HG03175 (cell line): ENCODE measurements around the gene CNPPD1.
"Not testable (repeated sequence)": the region's sequence is repeated elsewhere in the genome, so short reads cannot be mapped to it uniquely, and the experiment has no call there.

Source experiments
- ATAC-seq: cut with Tn5 transposase; IDR thresholded peaks from one replicate; pipeline ENCODE4 v1.9.1; 2021; ENCODE audit warnings: mild to moderate bottlenecking, moderate library complexity; ENCODE audit not compliant: unreplicated experiment

Gene CNPPD1

DNA sequence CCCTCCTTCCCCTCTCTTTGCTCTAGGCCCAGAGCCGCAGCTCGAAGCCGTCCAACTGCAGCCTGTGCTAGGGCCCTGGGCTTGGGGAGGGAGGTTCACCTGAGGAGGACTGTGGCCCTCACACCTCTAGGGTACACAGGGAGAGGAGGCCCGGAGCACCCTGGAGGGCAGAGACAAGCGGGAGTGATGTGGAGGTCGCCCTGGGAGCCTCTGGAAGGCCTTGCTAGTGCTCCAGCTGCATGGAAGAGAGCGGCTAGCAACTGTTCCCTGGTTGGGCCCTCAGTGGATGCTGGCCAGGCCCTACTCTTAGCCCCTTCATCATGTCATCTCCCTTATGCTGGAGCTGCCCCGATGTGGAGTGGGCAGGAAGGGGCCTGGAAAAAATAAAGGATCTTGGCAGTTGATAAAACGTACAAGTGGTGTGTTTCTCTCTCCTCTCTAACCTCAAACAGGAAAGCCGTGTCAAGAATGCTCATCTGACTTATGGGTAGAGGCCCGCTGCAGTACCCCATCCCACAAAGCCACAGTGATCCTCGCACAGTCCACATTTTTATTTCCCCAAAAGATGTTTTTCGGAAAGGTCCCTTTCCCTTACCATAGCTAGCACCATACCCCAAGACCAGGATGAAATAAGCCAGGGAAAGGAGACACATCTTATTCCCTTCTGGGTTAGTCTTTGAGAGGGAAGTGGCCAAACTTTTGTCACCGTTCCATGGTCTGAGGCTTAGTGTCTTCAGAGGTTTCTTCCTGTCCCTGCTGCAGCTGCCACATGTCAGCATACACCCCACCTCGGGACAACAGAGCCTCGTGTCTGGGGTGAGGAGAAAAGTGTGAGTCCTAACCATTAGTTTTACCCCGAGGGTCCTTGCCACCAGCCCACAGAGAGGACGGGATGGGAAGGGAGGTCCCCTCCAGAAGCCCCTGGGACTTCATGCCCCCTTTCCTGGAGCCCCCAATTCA lies 32.8 kb upstream of the CNPPD1 start:
- no peak for ATAC-seq

DNA sequence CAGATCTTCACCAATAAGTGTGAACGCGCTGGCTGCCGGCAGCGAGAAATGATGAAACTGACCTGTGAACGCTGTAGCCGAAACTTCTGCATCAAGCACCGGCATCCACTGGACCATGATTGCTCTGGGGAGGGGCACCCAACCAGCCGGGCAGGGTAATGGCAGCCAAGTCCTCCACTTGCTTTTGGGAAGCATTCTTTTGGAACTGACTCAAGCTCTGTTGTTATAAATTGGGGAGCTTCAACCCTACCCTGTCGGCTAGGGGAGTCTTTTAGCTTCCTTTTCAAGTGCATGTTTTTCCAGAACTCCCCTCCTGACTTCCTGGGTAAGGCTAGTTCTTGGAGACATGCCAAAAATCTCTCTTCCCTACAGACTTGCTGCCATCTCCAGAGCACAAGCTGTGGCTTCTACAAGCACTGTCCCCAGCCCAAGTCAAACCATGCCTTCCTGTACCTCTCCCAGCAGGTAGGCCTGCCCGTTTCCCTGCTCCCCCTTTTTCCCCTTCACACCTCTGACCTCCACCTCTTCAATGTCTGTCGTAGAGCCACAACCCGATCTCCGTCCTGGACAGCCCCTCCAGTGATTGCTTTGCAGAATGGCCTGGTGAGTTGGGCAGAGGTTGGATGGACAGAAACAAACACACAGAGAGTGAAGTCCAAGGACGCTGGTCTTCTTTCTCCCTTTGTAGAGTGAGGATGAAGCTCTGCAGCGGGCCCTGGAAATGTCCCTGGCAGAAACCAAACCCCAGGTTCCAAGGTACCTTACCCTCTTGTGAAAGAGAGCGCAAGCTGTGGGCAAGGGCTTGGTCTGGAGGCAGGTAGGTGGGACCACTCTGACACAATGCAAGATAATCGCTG lies 31.4 kb upstream of the CNPPD1 start:
- ATAC-seq, result no peak

DNA sequence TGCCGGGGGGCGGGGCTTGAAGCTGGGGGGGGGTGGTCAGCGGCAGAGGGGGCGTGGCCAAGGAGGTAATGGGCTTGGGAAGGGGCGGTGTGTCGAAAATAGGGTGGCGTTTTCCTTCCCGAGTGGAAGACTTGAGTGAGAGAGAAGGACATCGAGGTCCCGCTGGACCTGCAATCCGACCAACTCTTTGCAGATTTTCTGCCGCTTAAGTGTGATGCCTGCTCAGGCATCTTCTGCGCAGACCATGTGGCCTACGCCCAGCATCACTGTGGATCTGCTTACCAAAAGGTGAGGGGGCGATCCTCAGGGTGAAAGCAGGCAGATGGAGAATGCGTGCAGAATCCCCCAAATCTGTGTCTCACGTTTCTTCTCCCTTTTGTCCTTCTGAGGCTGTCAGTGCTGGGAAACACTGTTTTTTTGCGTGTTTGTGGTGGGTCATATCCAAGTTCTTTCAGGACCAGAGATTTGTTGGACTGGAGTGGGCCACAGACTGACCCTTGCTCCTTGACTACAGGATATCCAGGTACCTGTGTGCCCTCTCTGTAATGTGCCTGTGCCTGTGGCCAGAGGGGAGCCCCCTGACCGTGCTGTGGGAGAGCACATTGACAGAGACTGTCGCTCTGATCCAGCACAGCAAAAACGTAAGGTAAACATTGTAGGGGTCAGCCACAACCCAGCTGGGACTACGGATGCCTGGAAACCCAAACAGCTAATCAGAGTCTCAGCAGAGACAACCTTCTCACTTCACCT lies 30.6 kb upstream of the CNPPD1 start:
- ATAC-seq, result no peak

DNA sequence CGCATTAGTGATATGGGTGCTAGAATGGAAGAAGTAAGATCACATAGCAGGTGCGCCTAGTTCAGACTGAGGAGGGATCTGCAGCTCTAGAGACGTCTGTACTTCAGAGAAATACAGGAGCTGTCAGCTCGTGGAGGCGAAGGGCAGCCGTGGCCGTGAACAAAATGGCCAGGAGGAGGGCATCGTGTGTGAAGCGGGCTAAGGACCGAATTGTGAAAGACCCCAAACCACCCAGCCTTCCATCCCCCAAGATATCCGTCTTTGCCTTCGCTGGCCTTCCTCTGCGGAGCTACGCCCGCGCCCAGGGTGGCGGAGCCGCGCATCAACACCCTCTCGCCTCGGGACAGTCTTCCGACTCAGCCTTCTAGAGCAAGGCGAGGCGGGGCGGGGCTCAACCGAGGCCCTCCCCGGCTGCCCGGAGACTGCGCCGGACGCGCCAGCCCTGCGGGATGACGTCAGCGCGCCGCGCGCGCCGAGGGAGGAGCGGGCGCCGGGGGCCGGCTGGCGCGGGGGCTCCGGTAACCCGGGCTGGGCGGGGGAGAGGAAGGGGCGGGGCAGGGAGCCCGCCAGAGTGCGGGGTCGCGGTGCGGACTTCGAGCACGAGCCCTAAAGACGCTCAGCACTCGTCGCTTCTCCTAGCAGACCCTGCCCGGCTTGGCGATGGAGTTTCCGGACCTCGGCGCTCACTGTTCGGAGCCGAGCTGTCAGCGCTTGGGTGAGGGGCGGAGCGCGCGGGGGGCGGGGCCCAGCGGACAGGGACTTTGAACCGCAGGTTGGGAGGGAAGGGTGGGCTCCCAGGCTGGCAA lies 29.8 kb upstream of the CNPPD1 start, which contains the start of gene ZFAND2B:
ZFAND2B (plus strand) TSS at position 455 of the 806 bp plus-strand sequence; CDS start at position 661, 206 bp downstream.
- peak; percentile 98 for ATAC-seq

DNA sequence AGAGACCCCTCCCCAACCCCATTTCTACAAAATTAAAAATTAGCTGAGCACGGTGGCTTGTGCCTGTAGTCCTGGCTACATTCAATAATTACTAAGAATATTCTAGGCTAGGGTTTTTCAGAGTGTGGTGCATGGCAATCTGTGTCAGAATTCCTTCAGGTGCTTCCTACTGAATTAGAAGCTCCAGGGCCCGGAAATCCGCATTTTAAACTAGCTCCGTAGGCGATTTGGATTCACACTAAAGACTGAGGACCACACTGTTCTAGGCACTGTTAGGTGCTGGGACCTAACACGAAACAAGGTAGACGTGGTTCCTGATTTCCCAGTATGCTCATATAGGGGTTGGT lies 29.2 kb upstream of the CNPPD1 start:
- ATAC-seq, result no peak

DNA sequence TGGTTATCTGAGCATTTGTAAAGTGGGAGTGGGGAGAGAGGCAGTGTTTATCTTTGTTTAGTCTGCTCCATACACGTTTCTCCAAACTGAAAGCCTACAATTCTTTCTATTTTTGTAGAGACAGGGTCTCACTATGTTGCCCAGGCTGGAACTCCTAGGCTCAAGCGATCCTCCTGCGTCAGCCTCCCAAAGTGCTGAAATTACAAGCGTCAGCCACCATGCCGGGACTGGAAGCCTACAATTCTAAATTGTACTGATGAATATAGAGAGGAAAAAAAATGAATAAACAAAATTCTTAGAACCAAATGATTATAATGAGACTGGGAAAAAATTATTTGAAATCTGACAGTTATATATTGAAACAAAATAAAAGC lies 28.4 kb upstream of the CNPPD1 start:
- ATAC-seq, result no peak

DNA sequence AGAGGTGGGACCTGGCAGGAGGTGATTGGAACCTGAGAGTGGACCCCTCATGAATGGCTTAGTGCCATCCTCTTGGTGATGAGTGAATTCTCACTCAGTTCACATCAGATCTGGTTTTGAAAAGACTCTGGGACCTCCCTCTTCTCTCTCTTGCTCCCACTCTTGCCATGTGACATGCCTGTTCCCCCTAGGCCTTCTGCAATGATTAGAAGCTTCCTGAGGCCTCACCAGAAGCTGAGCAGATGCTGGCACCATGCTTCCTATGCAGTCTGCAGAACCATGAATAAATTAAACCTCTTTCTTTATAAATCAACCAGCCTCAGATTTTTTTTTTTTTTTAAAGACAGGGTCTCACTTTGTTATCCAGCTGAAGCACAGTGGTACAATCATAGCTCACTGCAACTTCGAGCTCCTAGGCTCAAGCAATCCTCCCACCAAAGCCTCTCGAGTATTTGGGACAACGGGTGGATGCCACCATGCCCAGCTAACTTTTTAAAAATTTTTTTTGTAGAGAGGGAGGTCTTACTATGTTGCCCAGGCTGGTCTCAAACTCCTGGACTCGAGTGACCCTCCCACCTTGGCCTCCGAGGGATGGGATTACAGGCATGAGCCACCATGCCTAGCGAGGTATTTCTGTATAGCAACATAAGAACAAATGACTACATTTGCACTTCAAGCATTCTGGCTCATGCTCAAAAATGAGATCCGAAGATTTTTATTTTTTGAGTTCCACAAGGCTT lies 27.9 kb upstream of the CNPPD1 start:
- ATAC-seq, result no peak

DNA sequence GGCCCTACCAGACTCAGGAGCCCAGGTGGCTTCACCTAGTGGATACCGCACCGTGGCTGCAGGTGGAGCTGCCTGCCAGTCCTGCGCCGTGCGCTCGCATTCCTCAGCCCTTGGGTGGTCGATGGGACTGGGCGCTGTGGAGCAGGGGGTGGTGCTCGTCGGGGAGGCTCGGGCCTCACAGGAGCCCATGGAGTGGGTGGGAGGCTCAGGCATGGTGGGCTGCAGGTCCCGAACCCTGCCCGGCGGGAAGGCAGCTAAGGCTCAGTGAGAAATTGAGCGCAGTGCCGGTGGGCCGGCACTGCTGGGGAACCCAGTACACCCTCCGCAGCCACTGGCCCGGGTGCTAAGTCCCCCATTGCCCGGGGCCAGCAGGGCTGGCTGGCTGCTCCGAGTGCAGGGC lies 24.6 kb upstream of the CNPPD1 start:
- ATAC-seq, result not testable (repeated sequence)

DNA sequence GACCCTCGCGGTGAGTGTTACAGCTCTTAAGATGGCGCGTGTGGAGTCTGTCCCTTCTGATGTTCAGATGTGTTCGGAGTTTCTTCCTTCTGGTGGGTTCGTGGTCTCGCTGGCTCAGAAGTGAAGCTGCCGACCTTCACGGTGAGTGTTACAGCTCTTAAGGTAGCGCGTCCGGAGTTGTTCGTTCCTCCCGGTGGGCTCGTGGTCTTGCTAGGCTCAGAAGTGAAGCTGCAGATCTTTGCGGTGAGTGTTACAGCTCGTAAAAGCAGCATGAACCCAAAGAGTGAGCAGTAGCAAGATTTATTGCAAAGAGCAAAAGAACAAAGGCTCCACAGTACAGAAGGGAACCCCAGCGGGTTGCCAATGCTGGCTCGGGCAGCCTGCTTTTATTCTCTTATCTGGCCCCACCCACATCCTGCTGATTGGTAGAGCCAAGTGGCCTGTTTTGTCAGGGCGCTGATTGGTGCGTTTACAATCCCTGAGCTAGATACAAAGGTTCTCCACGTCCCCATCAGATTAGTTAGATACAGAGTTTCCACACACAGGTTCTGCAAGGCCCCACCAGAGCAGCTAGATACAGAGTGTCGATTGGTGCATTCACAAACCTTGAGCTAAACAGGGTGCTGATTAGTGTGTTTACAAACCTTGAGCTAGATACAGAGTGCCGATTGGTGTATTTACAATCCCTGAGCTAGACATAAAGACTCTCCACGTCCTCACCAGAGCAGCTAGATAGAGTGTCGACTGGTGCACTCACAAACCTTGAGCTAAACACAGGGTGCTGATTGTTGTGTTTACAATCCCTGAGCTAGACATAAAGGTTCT lies 24.0 kb upstream of the CNPPD1 start:
- ATAC-seq, result not testable (repeated sequence)

DNA sequence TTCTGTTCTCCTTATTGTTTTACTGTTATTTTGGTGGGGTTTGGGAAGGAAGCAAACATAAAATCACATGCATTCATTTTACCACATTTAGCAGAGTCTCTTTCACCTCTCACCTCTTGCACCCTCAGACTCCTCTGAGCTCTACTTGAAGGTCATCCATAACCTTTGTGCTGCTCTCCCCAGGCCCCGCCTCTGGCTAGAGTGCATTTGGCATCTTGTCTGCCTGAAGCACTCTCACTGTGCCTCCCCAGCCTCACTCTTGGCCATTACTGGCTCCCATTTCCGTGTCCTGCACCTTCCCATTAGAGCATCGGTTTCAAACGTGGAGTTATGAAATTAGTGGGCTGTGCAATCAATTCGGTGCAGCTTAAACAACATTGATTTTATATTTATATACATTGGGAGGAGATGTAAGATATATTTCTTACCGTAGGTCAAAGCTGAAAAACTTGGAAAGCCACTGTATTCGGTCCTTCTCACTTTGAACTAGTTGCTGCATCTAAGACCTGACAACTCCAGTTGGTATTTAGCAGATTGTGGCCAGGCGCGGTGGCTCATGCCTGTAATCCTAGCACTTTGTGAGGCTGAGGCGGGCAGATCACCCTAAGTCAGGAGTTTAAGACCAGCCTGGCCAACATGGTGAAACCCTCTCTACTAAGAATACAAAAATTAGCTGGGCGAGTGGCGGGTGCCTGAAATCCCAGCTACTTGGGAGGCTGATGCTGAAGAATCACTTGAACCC lies 22.9 kb upstream of the CNPPD1 start:
- no peak for ATAC-seq

DNA sequence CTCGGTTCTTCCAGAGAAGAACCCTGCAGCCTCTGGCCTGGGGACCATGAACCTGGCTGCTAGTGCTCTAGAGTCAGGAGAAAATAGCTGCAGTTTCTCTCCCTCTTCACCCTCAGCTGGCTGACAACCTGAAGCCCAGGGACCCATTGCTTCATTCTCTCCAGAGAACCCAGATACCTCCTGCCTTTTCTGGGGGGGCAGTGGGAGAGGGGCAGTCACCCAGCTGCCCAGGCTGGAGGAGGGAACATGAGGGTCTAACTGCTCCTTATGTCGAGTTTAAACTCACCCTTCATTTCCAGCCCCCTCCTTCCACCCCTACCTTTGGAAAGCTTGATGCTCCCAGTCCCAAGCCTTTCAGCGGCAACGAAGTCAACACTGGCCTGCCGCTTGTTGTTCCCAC lies 22.2 kb upstream of the CNPPD1 start:
- ATAC-seq, result no peak

DNA sequence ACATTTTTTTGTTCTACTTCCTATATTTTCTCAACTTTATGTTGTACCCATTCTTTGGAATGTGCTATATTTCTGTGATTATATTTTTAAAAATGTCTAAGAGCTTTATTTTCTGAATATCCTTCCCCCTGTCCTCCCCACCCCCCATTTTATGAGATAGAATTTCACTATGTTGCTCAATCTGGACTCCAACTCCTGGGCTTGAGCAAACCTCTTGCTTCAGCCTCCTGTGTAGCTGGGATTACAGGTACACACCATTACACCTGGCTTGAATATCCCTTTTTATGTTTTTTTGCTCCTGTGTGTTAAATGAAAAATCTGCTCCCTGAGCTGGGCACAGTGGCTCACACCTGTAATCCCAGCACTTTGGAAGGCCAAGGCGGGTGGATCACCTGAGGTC lies 20.7 kb upstream of the CNPPD1 start:
- ATAC-seq, result no peak

DNA sequence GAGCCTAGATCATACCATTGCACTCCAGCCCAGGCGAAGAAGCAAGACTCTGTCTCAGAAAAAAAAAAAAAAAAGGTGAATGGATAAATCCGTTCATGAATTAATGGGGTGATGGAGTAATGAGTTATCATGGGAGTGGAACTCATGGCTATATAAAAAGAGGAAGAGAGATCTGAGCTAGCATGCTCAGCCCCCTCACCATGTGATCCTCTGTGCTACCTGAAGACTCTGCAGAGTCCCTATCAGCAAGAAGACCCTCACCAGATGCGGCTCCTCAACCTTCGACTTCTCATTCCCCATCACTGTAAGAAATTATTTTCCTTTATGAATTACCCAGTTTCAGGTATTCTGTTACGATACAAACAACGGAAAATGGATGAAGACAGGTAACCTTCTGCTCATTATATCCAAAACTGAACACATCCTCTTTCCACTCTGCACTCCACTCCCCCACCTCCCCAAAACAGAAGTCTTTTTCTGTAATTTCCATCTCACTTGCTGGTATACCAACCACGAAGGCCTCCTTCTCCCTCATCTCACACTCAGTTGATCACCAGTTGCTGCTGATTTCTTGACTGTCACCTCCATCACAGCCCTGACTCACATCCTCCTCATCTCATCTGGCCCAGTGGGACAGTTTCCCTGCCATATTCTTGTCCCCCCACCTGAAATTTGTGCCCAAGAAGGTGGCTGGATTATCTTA lies 10.2 kb upstream of the CNPPD1 start:
- ATAC-seq, result no peak

DNA sequence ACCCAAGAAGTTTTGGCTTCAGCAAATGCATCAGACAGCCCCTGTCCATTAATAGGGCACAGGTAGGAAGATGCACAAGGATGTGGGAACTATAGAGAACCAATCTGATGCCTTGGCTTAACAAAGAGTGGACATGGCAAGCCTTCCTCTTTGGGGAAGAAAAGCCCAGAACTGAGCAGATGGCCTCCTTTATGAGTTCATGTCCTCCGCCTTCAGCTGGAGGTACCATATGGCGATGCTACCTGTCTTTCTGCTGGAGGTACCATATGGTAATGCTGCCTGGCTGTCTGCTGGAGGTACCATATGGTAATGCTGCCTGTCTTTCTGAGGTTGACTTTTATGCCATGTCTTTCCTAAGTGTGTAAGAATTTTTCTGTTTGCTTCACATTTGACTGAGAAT lies 7.4 kb upstream of the CNPPD1 start:
- no peak for ATAC-seq

DNA sequence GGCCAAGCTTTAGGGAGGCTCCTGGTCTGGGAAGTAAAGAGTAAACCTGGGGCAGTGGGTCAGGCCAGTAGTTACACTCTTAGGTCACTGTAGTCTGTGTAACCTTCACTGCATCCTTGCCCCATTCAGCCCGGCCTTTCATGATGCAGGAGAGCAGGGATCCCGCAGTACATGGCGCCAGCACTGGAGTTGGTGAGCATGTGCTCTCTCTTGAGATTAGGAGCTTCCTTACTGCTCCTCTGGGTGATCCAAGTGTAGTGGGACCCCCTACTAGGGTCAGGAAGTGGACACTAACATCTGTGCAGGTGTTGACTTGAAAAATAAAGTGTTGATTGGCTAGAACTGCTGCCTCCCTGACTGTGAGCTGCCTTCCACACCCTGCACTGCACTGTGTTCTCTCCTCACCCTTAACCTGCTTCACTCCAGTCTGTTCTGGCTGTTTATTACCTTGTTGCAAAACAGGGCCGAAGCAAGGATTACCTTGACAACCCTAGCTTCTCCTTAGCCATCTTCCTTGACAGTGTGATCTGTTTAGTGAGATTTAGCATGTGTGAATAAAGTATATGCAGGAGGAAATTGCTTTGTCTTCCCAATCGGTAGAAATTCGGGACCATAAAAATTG lies 6.5 kb upstream of the CNPPD1 start:
- no peak for ATAC-seq

DNA sequence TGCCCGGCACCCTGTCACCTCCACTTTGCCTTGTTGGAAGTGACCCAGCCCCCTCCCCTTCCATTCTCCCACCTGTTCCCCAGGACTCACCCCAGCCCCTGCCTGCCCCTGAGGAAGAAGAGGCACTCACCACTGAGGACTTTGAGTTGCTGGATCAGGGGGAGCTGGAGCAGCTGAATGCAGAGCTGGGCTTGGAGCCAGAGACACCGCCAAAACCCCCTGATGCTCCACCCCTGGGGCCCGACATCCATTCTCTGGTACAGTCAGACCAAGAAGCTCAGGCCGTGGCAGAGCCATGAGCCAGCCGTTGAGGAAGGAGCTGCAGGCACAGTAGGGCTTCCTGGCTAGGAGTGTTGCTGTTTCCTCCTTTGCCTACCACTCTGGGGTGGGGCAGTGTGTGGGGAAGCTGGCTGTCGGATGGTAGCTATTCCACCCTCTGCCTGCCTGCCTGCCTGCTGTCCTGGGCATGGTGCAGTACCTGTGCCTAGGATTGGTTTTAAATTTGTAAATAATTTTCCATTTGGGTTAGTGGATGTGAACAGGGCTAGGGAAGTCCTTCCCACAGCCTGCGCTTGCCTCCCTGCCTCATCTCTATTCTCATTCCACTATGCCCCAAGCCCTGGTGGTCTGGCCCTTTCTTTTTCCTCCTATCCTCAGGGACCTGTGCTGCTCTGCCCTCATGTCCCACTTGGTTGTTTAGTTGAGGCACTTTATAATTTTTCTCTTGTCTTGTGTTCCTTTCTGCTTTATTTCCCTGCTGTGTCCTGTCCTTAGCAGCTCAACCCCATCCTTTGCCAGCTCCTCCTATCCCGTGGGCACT lies 5.8 kb upstream of the CNPPD1 start:
- no peak for ATAC-seq
